Nucleus accumbens (tissue), 56 donors: ENCODE measurements around the gene FARSB.

ENCODE experiments used
- DNase-seq, 56 donors: peaks; one replicate each; lab custom pipeline; 2025; lab: John Stamatoyannopoulos, UW

The FARSB gene

GRCh38 chr2:222668494-222669154 lies 12.7 kb upstream of the FARSB start:
- no peak for DNase-seq

- DNase-seq: no peak
Measured at GRCh38 chr2:222663479-222663878, 7.6 kb upstream of the FARSB start.

GRCh38 chr2:222656526-222657446 lies 894 bp upstream of the FARSB start:
- DNase-seq: peak in 20 of 56 donors; percentile 0 to 32 (median 6)

GRCh38 chr2:222653280-222653679 lies 2.6 kb downstream of the FARSB start:
- no peak for DNase-seq

- no peak for DNase-seq
Measured at GRCh38 chr2:222652491-222653255, 3.2 kb downstream of the FARSB start.

GRCh38 chr2:222651718-222652418 lies 4.0 kb downstream of the FARSB start:
- no peak for DNase-seq

GRCh38 chr2:222649801-222650200 lies 6.1 kb downstream of the FARSB start:
- no peak for DNase-seq

- DNase-seq: no peak
Measured at GRCh38 chr2:222646008-222646407, 9.9 kb downstream of the FARSB start.

- DNase-seq: no peak
Measured at GRCh38 chr2:222643134-222643533, 12.8 kb downstream of the FARSB start.

- no peak for DNase-seq
Measured at GRCh38 chr2:222641336-222641735, 14.6 kb downstream of the FARSB start.

GRCh38 chr2:222637067-222637466 lies 18.8 kb downstream of the FARSB start:
- no peak for DNase-seq

GRCh38 chr2:222635295-222635694 lies 20.6 kb downstream of the FARSB start:
- no peak for DNase-seq

- DNase-seq: no peak
Measured at GRCh38 chr2:222627764-222628163, 28.1 kb downstream of the FARSB start.

GRCh38 chr2:222623756-222624309 lies 32.1 kb downstream of the FARSB start:
- peak in 2 of 56 donors; percentile 1 to 5 for DNase-seq

GRCh38 chr2:222622910-222623309 lies 33.0 kb downstream of the FARSB start:
- no peak for DNase-seq

GRCh38 chr2:222621893-222622292 lies 34.0 kb downstream of the FARSB start:
- DNase-seq: no peak

- DNase-seq: no peak
Measured at GRCh38 chr2:222615320-222615719, 40.6 kb downstream of the FARSB start.

- peak in 5 of 56 donors; percentile 0 to 7 (median 2) for DNase-seq
Measured at GRCh38 chr2:222613715-222614331, 42.1 kb downstream of the FARSB start.

- DNase-seq: no peak
Measured at GRCh38 chr2:222611684-222612083, 44.2 kb downstream of the FARSB start.

GRCh38 chr2:222610746-222611145 lies 45.1 kb downstream of the FARSB start:
- DNase-seq: no peak
